SK-MEL-5 (cell line): Measurements from ENCODE around the gene OR52B6. TPM values are rescaled to one million over a fixed set of nuclear protein-coding genes. Genes with fewer than 3 reads are reported as not detected.
"Not testable (repeated sequence)": the region's sequence is repeated elsewhere in the genome, so short reads cannot be mapped to it uniquely, and the experiment has no call there.

ENCODE experiments used
- DNase-seq: peaks from one replicate; pipeline ENCODE4 v3.0.0-alpha.2; 2016; ENCODE audit warnings: low read depth, low spot score
- in situ Hi-C: cut with HindIII; loops from 2 replicates; pipeline ENCODE4 v1.10.0; 2016; ENCODE audit warnings: low sequenced_read_pairs, high pct_unique_total_duplicates, low pct_unique_long_range_greater_than_20kb
- total RNA-seq: library from RNA; depleted of rRNA; stranded (reverse); fragments of >200 nt; shearing (Covaris generic); gene quantifications from 2 replicates; pipeline ENCODE4 v1.2.3, GENCODE V29; 2014

The OR52B6 gene
- total RNA-seq, 1 experiment from 2014 or later: not detected

GRCh38 chr11:5589906-5590305, 9.2 kb downstream of the OR52B6 start:
- DNase-seq: not testable (repeated sequence)

GRCh38 chr11:5591613-5592012, 10.9 kb downstream of the OR52B6 start:
- DNase-seq: no peak
- in situ Hi-C loops: no loop called here

More at GRCh38 chr11:5589906-5590305, 9.2 kb downstream of the OR52B6 start:
- in situ Hi-C loops: not testable (repeated sequence)

DNA sequence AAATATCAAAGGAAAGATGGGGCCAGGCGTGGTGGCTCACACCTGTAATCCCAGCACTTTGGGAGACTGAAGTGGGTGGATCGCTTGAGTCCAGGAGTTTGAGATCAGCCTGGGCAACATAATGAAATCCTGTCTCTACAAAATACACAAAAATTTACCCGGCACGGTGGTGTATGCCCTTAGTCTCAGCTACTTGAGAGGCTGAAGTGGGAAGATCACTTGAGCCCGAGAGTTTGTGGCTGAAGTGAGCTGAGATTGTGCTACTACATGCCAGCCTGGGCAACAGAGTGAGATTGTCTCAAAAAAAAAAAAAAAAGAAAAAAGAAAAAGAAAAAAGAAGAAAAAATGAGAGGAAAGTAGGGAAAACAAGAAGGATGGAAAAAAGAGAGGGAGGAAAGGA, 11.9 kb downstream of the OR52B6 start:
- in situ Hi-C loops: no loop called here
- DNase-seq: no peak

DNA sequence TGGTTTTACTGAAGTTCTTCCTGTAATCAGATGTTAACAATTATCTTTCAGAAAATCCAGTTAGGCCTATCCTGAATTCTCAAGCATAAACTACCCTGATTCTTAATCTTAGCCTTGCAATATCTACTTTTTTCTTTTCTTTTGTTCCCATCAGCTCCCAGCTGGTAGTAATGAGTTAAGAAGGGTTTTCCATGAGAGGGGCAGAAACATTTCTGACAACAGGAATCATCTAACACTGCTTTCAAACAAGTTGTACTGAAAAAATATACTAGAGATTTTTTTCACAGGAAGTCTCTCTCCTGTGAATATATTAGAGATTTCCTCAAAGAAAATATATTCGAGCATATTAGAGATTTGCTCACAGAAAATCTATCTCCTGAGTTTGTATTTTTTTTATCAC, 12.5 kb downstream of the OR52B6 start:
- in situ Hi-C loops: no loop called here
- DNase-seq: no peak

DNA sequence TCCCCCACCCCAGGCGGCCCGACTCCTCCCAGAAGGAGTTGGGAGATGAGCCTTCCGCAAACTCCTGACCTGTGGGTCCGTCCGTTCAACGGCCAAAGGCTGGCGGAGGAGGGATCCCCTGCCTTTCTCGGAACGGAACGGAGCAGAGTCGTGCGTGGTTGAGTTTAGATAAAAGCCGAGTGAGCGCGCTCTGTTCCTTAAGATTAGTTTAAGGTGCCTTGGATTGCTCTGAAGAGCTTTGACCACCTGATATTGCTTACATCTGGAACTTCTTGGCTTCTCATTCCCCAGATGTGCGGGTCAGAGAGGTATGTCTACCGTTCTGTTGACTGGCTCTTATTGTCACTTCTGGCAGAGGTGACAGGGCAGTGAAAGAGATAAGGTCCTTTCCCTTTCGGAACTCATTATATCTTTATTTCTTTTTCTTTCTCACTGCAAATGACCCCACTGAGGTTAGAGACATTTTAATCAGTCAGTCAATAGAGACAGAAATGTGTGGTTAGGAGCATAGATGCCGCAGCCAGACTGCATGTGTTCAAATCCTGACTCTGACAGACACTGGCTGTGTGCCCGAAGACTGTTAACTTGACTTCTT, 16.0 kb downstream of the OR52B6 start, which contains the start of gene TRIM6:
TRIM6 (plus strand) TSS at position 31 of the 595 bp plus-strand sequence; CDS start at position 292, 261 bp downstream.
- in situ Hi-C loops: no loop called here
- peak; percentile 78 for DNase-seq

- in situ Hi-C loops: no loop called here
- no peak for DNase-seq
Observed at GRCh38 chr11:5597953-5598352, 17.3 kb downstream of the OR52B6 start.

DNA sequence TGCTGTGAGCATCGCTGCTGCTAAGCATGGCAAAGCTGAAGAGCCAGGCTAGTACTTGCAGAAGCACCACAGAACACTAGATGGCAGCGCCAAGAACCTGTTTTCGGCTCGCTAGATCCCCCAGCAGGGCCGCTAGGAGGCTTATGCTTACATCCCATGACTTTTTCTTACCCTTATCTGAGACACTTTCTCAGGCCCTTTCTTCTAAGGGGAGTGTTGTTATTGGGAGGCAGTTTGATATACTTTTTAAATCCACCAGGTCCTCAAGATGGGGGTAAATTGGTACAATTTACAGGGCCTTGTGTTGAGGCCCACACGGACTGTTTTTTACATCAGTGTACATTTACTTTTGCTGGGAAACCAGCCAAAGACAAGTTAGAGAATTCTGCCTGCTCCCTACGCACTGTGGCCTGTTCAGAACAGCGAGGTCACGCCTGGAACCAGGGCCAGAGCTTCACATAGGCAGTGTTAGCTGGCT, 19.7 kb downstream of the OR52B6 start:
- in situ Hi-C loops: no loop called here
- DNase-seq: peak; percentile 90

DNA sequence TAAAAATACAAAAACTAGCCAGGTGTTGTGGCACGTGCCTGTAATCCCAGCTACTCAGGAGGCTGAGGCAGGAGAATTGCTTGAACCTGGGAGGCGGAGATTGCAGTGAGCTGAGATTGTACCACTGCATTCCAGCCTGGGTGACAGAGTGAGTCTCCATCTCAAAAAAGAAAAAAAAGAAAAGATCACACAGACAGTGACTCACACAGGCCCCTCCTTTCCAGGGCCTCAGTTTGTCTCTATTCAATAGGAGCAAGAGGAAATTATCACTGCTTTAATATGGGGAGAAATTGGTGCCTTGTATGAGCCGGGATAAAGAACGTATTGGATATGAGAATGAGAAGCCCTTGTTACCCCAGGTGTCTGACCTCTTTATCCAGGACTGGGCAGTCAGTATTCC, 22.1 kb downstream of the OR52B6 start:
- in situ Hi-C loops, DNase-seq: not testable (repeated sequence)

- no peak for DNase-seq
- in situ Hi-C loops: no loop called here
Observed at GRCh38 chr11:5603326-5603725, 22.6 kb downstream of the OR52B6 start.

- DNase-seq: no peak
- in situ Hi-C loops: no loop called here
Observed at GRCh38 chr11:5604896-5605295, 24.2 kb downstream of the OR52B6 start.

DNA sequence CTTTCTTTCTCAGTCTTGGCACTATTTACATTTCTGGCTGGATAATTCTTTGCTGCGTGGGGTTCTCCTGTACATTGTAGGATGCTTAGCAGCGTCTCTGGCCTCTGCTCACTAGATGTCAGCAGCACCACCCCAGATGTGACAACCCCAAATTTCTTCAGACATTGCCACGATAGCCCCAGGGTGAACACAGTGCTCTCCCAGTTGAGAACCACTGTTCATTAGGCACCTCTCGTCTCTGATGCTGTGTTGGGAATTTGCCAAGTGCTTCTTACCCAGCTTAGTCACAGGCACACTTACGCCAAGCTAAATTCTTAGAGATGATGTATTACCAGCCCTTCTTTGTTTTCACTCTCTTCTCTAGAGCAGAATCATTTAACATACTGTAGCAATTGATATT, 25.2 kb downstream of the OR52B6 start:
- no peak for DNase-seq
- in situ Hi-C loops: no loop called here

- no peak for DNase-seq
- in situ Hi-C loops: no loop called here
Observed at GRCh38 chr11:5608808-5609207, 28.1 kb downstream of the OR52B6 start.

DNA sequence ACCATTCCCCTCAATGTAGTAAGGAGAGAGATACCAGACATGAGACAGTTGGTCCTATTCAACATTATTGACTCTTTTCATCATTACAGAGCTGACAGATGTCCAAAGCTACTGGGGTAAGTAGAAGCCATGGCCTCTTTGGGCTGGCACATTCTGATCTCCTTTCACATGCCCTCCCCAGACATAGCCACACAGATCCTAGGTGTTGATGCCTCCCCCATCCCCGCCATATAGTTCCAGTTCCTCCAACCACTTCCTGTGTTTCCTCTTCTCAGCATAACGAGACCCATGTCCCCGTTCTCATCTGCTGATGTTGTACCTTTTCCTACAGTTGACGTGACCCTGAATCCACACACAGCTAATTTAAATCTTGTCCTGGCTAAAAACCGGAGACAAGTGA, 29.8 kb downstream of the OR52B6 start:
- in situ Hi-C loops: no loop called here
- DNase-seq: no peak

DNA sequence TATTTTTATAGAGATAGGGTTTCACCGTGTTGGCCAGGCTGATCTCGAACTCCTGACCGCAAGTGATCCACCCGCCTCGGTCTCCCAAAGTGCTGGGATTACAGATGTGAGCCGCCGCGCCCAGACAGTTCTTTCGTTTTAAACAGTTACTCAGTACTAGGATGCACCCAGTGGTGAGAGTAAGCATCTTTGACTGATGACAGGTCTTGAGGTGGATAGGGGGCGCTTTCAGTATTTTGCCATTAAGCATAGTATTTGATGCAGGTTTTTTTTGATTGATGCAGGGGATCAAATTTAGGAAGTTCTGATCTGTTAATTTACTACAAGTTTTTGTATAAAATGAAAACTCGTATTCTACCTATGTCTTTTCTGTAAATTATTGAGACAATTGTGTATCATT, 30.9 kb downstream of the OR52B6 start:
- peak; percentile 55 for DNase-seq
- in situ Hi-C loops: no loop called here

DNA sequence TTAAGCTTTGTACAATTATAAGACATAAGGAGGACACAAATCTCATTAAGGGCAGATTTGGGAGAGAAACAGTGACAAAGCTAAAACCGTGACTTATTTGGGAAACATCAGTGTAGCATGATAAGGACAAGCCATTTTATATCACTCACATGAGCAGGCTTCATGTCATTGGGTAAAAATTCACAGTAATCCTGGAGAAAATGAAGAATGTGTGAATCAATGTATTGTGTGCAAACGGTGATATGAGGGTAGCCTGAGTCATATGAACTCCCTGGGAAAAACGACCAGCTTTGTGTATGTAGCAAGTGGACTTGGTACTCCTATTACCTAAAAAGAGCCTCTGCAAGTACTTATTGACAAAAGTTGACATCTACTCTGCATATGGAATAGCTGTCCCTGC, 38.1 kb downstream of the OR52B6 start:
- in situ Hi-C loops: no loop called here
- DNase-seq: peak; percentile 35

GRCh38 chr11:5620651-5621521, 40.2 kb downstream of the OR52B6 start:
- in situ Hi-C loops: no loop called here
- no peak for DNase-seq

DNA sequence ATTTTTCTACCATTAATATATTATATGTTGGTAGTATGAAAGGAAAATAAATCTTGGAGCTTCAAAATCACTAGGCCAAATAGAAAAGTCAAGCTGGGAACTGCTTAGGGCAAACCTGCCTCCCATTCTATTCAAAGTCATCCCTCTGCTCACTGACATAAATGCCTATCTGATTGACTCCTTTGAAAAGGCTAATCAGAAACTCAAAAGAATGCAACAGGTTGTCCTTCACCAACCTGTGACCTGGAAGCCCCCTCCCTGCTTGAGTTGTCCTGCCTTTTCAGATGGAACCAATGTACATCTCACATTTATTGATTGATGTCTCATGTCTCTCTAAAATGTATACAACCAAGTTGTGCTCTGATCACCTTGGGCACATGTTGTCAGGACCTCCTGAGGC, 40.9 kb downstream of the OR52B6 start:
- no peak for DNase-seq
- in situ Hi-C loops: no loop called here

GRCh38 chr11:5622802-5623201, 42.1 kb downstream of the OR52B6 start:
- in situ Hi-C loops: no loop called here
- no peak for DNase-seq
